ENCODE results near the gene CHMP3. TPM values are rescaled to one million over a fixed set of nuclear protein-coding genes. Genes with fewer than 3 reads are reported as not detected.
"Not testable (repeated sequence)": the region's sequence is repeated elsewhere in the genome, so short reads cannot be mapped to it uniquely, and the experiment has no call there.

Gene CHMP3
- total RNA-seq, 1 donor from 2014 or later = 99.9 TPM

DNA sequence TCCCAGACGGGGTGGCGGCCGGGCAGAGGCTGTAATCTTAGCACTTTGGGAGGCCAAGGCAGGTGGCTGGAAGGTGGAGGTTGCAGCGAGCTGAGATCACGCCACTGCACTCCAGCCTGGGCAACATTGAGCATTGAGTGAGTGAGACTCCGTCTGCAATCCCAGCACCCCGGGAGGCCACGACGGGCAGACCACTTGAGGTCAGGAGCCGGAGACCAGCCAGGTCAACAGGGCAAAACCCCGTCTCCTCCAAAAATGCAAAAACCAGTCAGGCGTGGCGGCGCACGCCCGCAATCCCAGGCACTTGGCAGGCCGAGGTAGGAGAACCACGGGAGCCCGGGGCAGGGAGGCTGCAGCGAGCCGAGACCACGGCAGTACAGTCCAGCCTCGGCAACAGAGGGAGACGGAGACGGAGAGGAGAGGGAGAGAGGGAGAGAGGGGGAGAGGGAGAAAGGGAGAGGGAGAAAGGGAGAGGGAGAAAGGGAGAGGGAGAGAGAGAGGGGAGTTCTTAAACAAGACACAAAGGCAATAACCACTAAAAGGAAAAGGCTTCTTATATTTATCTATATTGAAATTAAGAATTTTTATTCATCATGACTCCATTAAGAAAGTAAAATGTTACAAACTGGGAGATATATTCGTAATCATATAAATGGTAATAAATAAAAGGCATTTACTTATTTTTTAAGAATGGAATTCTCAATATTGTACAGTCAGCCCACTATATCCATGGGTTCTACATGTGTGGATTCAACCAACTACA is 13.1 kb downstream of the CHMP3 start:
- DNase-seq (ENCODE audit: low spot score) = not testable (repeated sequence)

- DNase-seq (ENCODE audit: low spot score) = not testable (repeated sequence)
Measured at GRCh38 chr2:86549440-86549839, 13.8 kb downstream of the CHMP3 start.

GRCh38 chr2:86548913-86549396 is 14.3 kb downstream of the CHMP3 start:
- DNase-seq (ENCODE audit: low spot score) = not testable (repeated sequence)

DNA sequence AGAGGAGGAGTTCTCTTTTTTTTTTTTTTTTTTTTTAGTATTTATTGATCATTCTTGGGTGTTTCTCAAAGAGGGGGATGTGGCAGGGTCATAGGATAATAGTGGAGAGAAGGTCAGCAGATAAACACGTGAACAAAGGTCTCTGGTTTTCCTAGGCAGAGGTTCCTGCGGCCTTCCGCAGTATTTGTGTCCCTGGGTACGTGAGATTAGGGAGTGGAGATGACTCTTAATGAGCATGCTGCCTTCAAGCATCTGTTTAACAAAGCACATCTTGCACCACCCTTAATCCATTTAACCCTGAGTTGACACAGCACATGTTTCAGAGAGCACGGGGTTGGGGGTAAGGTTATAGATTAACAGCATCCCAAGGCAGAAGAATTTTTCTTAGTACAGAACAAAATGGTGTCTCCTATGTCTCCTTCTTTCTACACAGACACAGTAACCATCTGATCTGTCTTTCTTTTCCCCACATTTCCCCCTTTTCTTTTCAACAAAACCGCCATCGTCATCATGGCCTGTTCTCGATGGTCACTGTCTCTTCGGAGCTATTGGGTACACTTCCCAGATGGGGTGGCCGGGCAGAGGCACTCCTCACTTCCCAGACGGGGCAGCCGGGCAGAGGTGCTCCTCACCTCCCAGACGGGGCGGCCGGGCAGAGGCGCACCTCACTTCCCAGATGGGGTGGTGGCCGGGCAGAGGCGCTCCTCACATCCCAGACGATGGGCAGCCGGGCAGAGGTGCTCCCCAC is 14.9 kb downstream of the CHMP3 start:
- not testable (repeated sequence) for DNase-seq (ENCODE audit: low spot score)

GRCh38 chr2:86545296-86545924 is 17.8 kb downstream of the CHMP3 start:
- DNase-seq (ENCODE audit: low spot score) = not testable (repeated sequence)

DNA sequence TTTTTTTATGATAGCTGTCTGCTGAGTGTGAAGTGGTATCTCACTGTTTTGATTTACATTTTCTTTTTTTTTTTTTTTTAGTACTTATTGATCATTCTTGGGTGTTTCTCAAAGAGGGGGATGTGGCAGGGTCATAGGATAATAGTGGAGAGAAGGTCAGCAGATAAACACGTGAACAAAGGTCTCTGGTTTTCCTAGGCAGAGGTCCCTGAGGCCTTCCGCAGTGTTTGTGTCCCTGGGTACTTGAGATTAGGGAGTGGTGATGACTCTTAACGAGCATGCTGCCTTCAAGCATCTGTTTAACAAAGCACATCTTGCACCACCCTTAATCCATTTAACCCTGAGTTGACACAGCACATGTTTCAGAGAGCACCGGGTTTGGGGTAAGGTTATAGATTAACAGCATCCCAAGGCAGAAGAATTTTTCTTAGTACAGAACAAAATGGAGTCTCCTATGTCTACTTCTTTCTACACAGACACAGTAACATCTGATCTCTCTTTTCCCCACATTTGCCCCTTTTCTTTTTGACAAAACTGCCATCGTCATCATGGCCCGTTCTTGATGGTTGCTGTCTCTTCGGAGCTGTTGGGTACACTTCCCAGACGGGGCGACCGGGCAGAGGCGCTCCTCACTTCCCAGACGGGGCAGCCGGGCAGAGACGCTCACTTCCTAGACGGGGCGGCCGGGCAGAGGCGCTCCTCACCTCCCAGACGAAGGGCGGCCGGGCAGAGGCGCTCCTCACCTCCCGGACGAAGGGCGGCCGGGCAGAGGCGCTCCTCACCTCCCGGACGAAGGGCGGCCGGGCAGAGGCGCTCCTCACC is 18.8 kb downstream of the CHMP3 start:
- DNase-seq (ENCODE audit: low spot score) = not testable (repeated sequence)

DNA sequence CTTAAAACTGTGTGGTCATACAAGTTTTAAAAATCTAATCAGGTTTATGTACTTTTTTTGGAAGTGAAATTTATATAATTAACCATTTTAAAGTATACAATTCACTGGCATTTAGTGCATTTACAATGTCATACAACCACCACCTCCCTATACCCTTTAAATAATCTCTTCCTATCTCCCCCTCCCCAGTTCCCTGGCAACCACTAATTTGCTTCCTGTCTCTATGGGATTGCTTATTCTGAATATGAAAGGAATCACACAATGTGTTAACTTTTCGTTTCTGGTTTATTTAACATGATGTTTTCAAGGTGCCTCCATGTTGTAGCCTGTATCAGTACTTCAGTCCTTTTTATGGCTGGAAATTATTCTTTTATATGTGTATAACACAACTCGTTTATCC is 19.4 kb downstream of the CHMP3 start:
- no peak for DNase-seq (ENCODE audit: low spot score)

- no peak for DNase-seq (ENCODE audit: low spot score)
Measured at GRCh38 chr2:86543335-86543734, 19.9 kb downstream of the CHMP3 start.

GRCh38 chr2:86542814-86543213 is 20.4 kb downstream of the CHMP3 start:
- DNase-seq (ENCODE audit: low spot score) = no peak

DNA sequence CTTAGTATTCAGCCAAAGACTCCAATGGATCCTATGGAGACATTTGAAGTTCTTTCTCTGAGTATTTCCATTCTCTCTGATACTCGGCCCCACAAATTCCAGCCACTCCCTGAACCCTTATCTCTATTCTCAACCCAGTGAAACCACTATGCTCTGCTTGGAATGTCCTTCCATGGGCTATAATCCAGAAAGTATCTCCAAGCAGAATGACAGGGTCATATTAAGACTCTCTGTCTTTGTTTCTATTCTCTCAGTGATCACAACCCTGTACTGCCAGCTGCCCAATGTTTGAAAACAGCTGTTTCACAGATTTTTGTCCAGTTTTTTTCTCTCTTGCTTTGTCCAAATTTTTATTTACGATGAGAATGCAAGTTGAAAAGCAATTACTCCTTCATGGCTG is 21.9 kb downstream of the CHMP3 start:
- DNase-seq (ENCODE audit: low spot score) = no peak

GRCh38 chr2:86533589-86533988 is 29.7 kb downstream of the CHMP3 start:
- DNase-seq (ENCODE audit: low spot score) = no peak

DNA sequence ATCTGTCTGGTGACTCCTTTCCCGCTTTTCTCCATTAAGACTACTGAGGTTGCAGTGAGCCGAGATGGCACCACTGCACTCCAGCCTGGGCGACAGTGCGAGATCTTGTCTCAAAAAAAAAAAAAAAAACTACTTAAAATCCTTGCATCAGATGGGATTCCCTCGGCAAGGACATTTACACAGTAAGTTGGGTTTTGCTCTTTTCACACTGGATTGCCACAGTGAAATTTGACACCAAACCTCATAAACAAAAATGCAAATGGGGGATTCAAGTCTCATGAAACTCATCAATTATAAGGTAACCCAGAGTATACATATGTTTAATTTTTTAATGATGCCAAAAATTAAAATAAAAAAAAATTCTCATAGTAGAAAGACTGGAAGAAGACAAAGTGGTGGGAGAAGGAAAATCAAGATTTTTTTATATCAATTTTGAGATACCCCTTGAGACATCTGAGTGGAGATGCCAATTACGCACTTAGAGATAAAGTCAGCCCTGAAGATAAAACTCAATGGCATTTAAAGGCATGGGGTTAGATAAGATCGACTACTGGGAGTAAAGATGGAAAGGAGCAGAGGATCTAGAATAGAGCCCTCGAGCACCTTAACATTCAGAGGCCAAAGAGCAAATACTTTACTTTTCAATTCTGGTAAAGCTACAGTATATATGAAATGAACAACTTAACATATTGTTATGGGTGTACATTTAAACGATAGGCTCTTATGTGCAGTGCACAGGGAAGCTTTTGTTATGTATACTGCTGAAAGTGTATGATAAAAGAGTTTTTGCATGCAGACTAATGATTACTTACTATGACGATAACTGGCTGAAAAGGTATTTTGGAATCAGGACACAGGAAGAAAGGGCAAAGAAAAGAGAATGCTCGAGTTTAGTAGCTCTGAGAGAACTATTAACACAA is 37.6 kb downstream of the CHMP3 start:
- DNase-seq (ENCODE audit: low spot score) = no peak

GRCh38 chr2:86523491-86523890 is 39.8 kb downstream of the CHMP3 start:
- no peak for DNase-seq (ENCODE audit: low spot score)

DNA sequence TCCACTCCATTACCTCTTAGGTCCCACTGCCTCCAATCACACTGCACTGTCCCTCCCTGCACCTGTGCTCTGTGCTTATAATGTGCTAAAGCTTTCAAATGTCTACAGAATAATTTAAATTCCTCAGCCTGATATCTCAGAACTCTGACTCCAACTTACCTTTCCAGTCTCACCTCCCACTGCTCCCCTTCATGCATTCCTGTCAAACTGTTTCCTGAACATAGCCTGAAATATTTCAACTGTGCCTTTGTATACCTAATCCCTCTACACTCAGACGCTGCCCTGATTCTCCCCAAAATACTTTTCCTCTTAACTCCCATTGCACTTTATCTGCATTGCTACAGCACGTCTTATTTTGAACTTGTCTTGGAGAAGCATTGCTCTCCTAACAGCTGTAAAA is 40.5 kb downstream of the CHMP3 start:
- no peak for DNase-seq (ENCODE audit: low spot score)

DNA sequence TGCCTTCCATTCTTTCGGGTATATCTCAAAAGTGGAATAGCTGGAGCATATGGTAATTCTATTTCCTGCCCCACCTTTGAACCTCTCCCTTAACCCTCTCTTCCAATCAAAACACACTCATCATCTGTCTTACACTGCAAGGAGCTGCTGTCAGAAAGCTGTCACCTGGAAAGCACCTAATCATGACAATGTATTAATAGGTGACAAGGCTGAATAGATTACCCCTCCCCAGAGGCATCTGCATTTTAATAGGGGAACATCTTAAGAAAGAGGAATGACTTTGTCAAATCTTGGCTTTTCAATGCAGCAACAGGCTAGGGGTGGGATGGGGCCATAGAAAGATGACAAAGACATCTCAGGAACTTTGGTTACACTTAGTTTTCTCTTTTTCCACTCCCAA is 41.3 kb downstream of the CHMP3 start:
- no peak for DNase-seq (ENCODE audit: low spot score)

GRCh38 chr2:86520153-86520552 is 43.1 kb downstream of the CHMP3 start:
- DNase-seq (ENCODE audit: low spot score) = no peak

GRCh38 chr2:86519349-86519748 is 43.9 kb downstream of the CHMP3 start:
- no peak for DNase-seq (ENCODE audit: low spot score)

GRCh38 chr2:86518481-86518880 is 44.8 kb downstream of the CHMP3 start:
- no peak for DNase-seq (ENCODE audit: low spot score)

GRCh38 chr2:86513948-86514660 is 49.1 kb downstream of the CHMP3 start:
- DNase-seq (ENCODE audit: low spot score) = no peak

Measured in mesenteric fat pad (tissue), 1 donor.